Thymus (tissue), 11 donors: ENCODE results near the gene SAP30L. TPM values are rescaled to one million over a fixed set of nuclear protein-coding genes. Genes with fewer than 3 reads are reported as not detected.

Source experiments
- DNase-seq, 9 donors: peaks; one replicate each; pipeline ENCODE4 v3.0.0-alpha.2; 2013; ENCODE audit warnings: low spot score in 9 of 9, low read depth in 6 of 9, missing footprints in 1 of 9
- H3K27ac ChIP-seq, 2 donors: one replicate each; pipeline ENCODE4 v1.5.1; 2013; ENCODE audit warnings: control low read depth in 1 of 2, low read depth in 1 of 2, low read length in 1 of 2, mild to moderate bottlenecking in 1 of 2, moderate library complexity in 1 of 2
- H3K27me3 ChIP-seq, 2 donors: one replicate each; pipeline ENCODE4 v1.5.1; 2013; ENCODE audit warnings: low read length in 1 of 2; ENCODE audit not compliant: control insufficient read depth in 2 of 2, insufficient read depth in 1 of 2
- H3K36me3 ChIP-seq, 2 donors: one replicate each; pipeline ENCODE4 v1.5.1; 2013; ENCODE audit warnings: low read length in 1 of 2, mild to moderate bottlenecking in 1 of 2, moderate library complexity in 1 of 2; ENCODE audit not compliant: control insufficient read depth in 2 of 2, insufficient read depth in 2 of 2
- H3K4me1 ChIP-seq, 2 donors: one replicate each; pipeline ENCODE4 v1.5.1; 2013; ENCODE audit warnings: low read length in 2 of 2; ENCODE audit not compliant: control insufficient read depth in 2 of 2, insufficient read depth in 2 of 2
- H3K4me3 ChIP-seq, 2 donors: one replicate each; pipeline ENCODE4 v1.5.1; 2013; ENCODE audit warnings: low read length in 2 of 2, control low read depth in 1 of 2, mild to moderate bottlenecking in 1 of 2
- H3K9me3 ChIP-seq, 2 donors: one replicate each; pipeline ENCODE4 v1.5.1; 2013; ENCODE audit warnings: low read length in 1 of 2, mild to moderate bottlenecking in 1 of 2; ENCODE audit not compliant: control insufficient read depth in 2 of 2, insufficient read depth in 1 of 2
- WGBS: extraction: QIAGEN DNeasy Blood & Tissue Kit; methylation state at CpG from one replicate; pipeline ENCODE4 v1.1.7; 2013; 5-methylcytosine and 5-hydroxymethylcytosine counted together
- polyA plus RNA-seq: library from polyadenylated mRNA; stranded (reverse); fragments of 200-250 nt; gene quantifications from one replicate; pipeline ENCODE4 v1.2.3, GENCODE V29; 2013
- total RNA-seq: library from RNA; stranded (reverse); fragments of 120-200 nt; gene quantifications from one replicate; pipeline ENCODE4 v1.2.4, GENCODE V29; 2013
- donor health status: healthy.

SAP30L gene
- total and polyA plus RNA-seq, 2 donors = 29.0 to 33.1 TPM

DNA sequence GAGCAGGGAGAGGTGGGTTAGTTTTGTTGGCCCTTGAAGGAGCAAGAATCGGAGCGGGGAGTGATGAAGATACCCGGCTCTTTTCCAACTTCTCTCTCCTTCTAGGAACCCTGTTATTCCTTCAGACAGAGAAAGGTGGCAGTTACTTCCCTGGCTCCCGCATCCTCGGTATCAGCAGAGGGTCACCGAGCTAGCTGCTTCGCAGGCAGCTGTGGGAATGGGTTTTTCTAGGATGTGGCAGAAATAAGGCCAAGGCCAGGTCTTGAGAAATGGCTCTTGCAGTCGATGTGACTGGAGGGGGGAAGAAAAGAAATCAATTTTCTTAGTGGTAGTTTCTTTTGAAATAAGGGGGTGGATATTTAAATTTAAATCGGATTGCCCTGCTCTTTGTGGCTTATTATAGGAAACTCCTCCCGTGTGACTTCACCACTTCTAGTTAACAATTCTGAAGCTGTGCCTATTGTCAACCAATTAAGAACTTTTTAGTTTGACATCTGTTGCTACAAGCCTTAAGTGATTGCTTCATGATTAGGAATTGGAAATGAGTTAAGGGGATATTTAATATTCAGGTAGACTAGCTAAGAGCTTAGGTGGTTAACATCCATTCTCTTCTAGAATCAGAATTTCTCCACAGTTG, 1.4 kb downstream of the SAP30L start:
- Histone ChIP-seq H3K27me3 (no peaks in the 10 kb centered on the region), H3K4me1 (peaks cover 14 to 19% of the 10 kb centered on the region in 2 donors), H3K9me3 (no peaks in the 10 kb centered on the region), H3K36me3 (peaks cover 12 to 25% of the 10 kb centered on the region in 2 donors), H3K4me3 (peak overlapping the region; percentile 67 to 95), H3K27ac (no peak overlapping the region)
- 25% methylated on average over 10 of the region's 10 CpGs for WGBS
- peak in 2 of 9 donors; percentile 7 to 31 for DNase-seq

DNA sequence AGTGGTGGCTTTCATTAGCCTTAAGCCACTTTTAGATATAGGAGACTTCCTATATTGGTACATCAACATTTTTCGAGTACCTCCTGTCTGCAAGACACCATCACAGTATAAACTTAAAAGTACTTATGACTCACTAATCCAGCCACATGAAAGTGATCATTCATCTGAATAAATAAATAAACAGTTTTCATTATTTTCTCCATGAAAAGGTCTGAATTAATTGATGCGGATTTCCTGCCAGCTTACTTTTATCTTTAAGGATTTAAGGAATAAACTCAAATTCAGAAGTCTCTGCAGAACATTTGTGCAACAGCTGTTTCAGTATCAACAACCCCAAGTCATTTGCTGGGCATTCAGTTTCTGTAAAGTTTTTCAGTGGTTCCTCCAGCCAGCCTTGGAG, 4.0 kb downstream of the SAP30L start:
- no peak overlapping the region for H3K4me3 ChIP-seq
- WGBS = 94% methylated on average over 2 of the region's 2 CpGs
- H3K36me3 ChIP-seq = peaks cover 31 to 47% of the 10 kb centered on the region in 2 donors
- no peak for DNase-seq
- H3K27ac ChIP-seq = no peak overlapping the region
- no peaks in the 10 kb centered on the region for H3K27me3 ChIP-seq
- no peaks in the 10 kb centered on the region for H3K9me3 ChIP-seq
- H3K4me1 ChIP-seq = peaks cover 10 to 15% of the 10 kb centered on the region in 2 donors

DNA sequence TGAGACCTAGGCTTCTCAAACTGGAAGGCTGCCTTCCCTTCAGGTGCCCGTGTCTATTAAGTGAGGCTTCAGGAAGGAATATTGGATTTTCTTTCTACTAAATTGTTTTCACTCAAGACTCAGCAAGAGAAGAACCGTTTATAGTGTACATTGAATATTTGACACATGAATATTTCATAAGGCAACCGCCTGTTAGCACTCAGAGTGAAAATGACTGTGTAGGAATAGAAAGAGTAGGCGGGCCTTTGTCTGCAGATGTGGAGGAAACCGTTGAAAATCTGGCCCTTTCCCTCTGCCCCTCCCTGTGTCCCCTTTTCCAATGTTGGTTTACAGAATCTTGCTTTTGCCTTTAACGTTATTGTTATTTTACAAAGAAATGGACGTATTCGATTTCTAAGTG, 6.2 kb downstream of the SAP30L start:
- Histone ChIP-seq H3K4me3 (no peak overlapping the region), H3K27me3 (no peaks in the 10 kb centered on the region), H3K4me1 (peaks cover 6 to 9% of the 10 kb centered on the region in 2 donors), H3K36me3 (peaks cover 46 to 68% of the 10 kb centered on the region in 2 donors), H3K9me3 (no peaks in the 10 kb centered on the region), H3K27ac (no peak overlapping the region)
- WGBS = 95% methylated on average over 8 of the region's 8 CpGs
- DNase-seq = no peak

DNA sequence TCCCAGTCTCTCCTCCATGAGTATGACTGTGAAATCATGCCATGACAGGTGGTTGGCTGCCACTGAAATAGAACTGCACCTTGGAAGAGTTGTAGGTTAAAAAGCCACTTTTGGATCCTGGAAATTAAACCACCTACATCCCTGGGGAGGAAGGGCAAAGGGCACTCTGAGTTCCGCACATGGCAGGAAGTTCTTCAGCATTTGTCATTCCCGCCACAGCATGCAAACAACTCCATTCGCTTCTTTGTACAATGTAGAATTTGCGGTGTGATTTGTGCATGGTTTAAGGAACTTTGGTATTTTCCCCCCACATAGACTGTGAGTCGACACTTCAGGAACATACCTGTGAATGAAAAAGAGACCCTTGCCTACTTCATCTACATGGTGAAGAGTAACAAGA, 9.8 kb downstream of the SAP30L start:
- H3K27ac ChIP-seq = no peak overlapping the region
- H3K4me1 ChIP-seq = no peaks in the 10 kb centered on the region
- no peaks in the 10 kb centered on the region for H3K27me3 ChIP-seq
- no peaks in the 10 kb centered on the region for H3K9me3 ChIP-seq
- no peak overlapping the region for H3K4me3 ChIP-seq
- DNase-seq = no peak
- H3K36me3 ChIP-seq = peaks cover 69 to 85% of the 10 kb centered on the region in 2 donors
- WGBS = 98% methylated on average over 5 of the region's 5 CpGs

DNA sequence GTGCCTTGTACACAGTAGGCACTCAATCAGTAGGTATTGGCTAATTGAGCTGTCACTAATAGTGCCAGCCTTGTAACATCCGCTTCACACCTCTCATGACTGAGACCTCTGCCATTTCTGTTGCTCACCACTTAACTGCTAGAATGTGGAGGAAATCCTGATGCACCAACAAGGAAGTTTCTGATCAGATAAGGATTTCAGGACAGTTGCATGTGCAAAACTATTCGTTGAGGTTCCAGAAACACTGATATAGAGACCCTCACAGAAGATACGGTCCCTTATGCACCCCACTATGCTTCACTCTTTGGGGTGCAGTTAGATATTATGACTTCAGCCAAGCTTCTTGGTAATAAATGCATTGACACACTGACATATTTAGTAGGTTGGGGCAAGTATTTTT, 10.7 kb downstream of the SAP30L start:
- no peak overlapping the region for H3K27ac ChIP-seq
- no peaks in the 10 kb centered on the region for H3K27me3 ChIP-seq
- no peaks in the 10 kb centered on the region for H3K9me3 ChIP-seq
- DNase-seq = no peak
- no peak overlapping the region for H3K4me3 ChIP-seq
- H3K36me3 ChIP-seq = peaks cover 70 to 77% of the 10 kb centered on the region in 2 donors
- no peaks in the 10 kb centered on the region for H3K4me1 ChIP-seq
- WGBS = 76% methylated on average over 3 of the region's 3 CpGs

DNA sequence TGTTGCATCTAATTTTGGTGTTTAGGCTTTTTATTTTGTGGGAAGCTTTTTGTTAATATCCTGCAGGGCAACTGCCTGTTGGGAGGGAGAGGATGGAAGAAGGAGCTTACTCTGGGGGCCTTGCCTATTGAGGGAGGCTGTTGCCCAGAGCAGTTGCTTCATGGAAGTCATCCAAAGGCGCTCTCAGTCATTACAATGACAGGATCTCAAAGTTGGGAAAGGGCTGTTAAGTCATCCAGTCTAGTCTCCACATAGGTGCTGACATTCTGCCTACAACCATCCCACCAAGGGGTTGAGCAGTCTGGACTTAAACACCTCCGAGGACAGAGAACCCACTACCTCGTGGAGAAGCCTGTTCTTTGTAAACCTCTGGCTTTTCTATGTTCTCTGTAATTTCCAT, 13.2 kb downstream of the SAP30L start:
- H3K36me3 ChIP-seq = peaks cover 49 to 53% of the 10 kb centered on the region in 2 donors
- 91% methylated on average over 3 of the region's 3 CpGs for WGBS

DNA sequence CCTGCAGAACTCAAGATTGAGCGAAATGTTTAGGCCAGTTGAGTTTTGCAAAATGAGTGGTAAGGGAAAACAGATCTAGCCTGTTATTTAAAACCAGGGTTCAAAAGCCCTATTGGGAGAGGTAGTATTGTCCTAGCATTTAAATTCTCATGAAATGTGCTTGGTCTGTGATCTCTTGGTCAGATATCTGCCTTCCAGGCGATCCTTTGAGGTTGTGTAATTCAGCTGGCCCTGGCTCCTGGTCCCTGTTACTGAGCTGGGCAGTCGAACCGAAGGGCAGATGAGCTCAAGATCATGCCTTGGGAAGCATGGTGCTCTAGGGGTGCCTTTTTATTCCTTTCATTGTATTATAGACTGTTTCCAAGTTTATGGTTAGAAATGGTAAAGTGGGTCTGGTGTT, 14.4 kb downstream of the SAP30L start:
- Histone ChIP-seq H3K4me3 (no peak overlapping the region), H3K9me3 (no peaks in the 10 kb centered on the region), H3K4me1 (no peaks in the 10 kb centered on the region), H3K27me3 (no peaks in the 10 kb centered on the region), H3K36me3 (peaks cover 40 to 41% of the 10 kb centered on the region in 2 donors), H3K27ac (no peak overlapping the region)
- no peak for DNase-seq
- WGBS = 98% methylated on average over 4 of the region's 4 CpGs

More for the DNA sequence above, 13.2 kb downstream of the SAP30L start:
- Histone ChIP-seq H3K27ac (no peak overlapping the region), H3K4me3 (no peak overlapping the region), H3K27me3 (no peaks in the 10 kb centered on the region), H3K9me3 (no peaks in the 10 kb centered on the region), H3K4me1 (no peaks in the 10 kb centered on the region)
- DNase-seq = no peak

DNA sequence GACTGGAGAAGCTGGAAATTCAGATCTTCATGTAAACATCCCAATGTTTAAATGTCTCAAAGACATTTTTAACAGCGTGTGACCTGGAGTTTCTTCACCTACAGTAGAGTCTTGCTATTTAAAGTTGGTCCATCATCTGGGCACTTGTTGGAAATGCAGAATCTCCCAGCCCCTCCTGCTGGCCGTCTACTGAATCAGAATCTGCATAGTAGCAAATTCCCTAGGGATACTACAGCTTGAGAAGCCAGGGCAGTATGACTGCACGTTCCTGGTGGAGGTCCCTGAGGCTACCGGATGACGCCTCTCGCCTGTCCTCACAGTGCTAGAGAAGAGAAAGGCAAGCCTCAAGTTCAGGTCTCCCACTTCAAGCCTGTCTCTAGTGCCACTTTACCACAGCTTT, 15.7 kb downstream of the SAP30L start:
- Histone ChIP-seq H3K4me3 (no peak overlapping the region), H3K9me3 (no peaks in the 10 kb centered on the region), H3K36me3 (peaks cover 29 to 31% of the 10 kb centered on the region in 2 donors), H3K27ac (no peak overlapping the region), H3K4me1 (no peaks in the 10 kb centered on the region), H3K27me3 (peaks cover 0 to 3% of the 10 kb centered on the region in 2 donors)
- no peak for DNase-seq
- 89% methylated on average over 6 of the region's 6 CpGs for whole genome bisulfite sequencing

DNA sequence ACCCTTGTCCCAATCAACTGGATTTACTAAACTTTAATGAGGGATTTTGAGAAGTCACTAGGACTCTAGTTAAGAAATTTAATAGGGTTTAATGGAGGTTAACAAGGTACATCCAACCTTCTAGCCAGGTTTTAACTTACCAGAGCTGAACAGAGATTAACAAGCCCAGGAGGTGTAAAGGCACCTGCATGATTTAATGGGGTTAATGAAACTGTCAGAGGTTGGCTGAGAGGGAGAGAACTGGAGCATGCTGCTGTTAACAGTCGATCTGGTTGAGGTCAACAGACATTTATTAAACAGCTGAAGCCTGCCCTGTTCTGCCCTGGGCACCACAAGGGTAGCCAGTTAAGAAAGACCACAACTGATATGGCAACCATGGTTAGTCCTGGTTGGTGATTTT, 18.6 kb downstream of the SAP30L start:
- peaks cover 5 to 12% of the 10 kb centered on the region in 2 donors for H3K36me3 ChIP-seq
- no peak overlapping the region for H3K4me3 ChIP-seq
- H3K27ac ChIP-seq = no peak overlapping the region
- H3K4me1 ChIP-seq = no peaks in the 10 kb centered on the region
- peaks cover 0 to 21% of the 10 kb centered on the region in 2 donors for H3K27me3 ChIP-seq
- no peaks in the 10 kb centered on the region for H3K9me3 ChIP-seq
- WGBS = 81% methylated on average over 1 of the region's 1 CpG
- DNase-seq = no peak
